ENCODE measurements around the gene LRCH4.
"Not testable (repeated sequence)": the region's sequence is repeated elsewhere in the genome, so short reads cannot be mapped to it uniquely, and the experiment has no call there.

The LRCH4 gene

GRCh38 chr7:100565133-100565571 is 20.8 kb downstream of the LRCH4 start:
- no peak for DNase-seq (ENCODE audit: low read depth)
- TF ChIP-seq CTCF (IDR thresholded peaks at IDR 0.05; ENCODE audit: low read length, missing control alignments): no peak
- H3K4me3 ChIP-seq (replicated peaks; ENCODE audit: low read depth, low read length): no peak overlapping the region

- DNase-seq (ENCODE audit: low read depth); H3K4me3 ChIP-seq (replicated peaks; ENCODE audit: low read depth, low read length): not testable (repeated sequence)
Observed at GRCh38 chr7:100564405-100564804, 21.5 kb downstream of the LRCH4 start.

- DNase-seq (ENCODE audit: low read depth): peak; percentile 75
- H3K4me3 ChIP-seq (replicated peaks; ENCODE audit: low read depth, low read length): no peak overlapping the region
- TF ChIP-seq CTCF (IDR thresholded peaks at IDR 0.05; ENCODE audit: low read length, missing control alignments): peak; percentile 98
Observed at GRCh38 chr7:100563809-100564400, 22.0 kb downstream of the LRCH4 start.

GRCh38 chr7:100563100-100563564 is 22.8 kb downstream of the LRCH4 start:
- no peak overlapping the region for H3K4me3 ChIP-seq (replicated peaks; ENCODE audit: low read depth, low read length)
- no peak for TF ChIP-seq CTCF (IDR thresholded peaks at IDR 0.05; ENCODE audit: low read length, missing control alignments)
- DNase-seq (ENCODE audit: low read depth): no peak

- TF ChIP-seq CTCF (IDR thresholded peaks at IDR 0.05; ENCODE audit: low read length, missing control alignments): no peak
- no peak for DNase-seq (ENCODE audit: low read depth)
- H3K4me3 ChIP-seq (replicated peaks; ENCODE audit: low read depth, low read length): no peak overlapping the region
Observed at GRCh38 chr7:100562195-100563099, 23.5 kb downstream of the LRCH4 start.

GRCh38 chr7:100561491-100562194 is 24.3 kb downstream of the LRCH4 start:
- DNase-seq (ENCODE audit: low read depth): no peak
- TF ChIP-seq CTCF (IDR thresholded peaks at IDR 0.05; ENCODE audit: low read length, missing control alignments): no peak
- no peak overlapping the region for H3K4me3 ChIP-seq (replicated peaks; ENCODE audit: low read depth, low read length)

- DNase-seq (ENCODE audit: low read depth): no peak
- no peak overlapping the region for H3K4me3 ChIP-seq (replicated peaks; ENCODE audit: low read depth, low read length)
- no peak for TF ChIP-seq CTCF (IDR thresholded peaks at IDR 0.05; ENCODE audit: low read length, missing control alignments)
Observed at GRCh38 chr7:100559127-100559526, 26.8 kb downstream of the LRCH4 start.
